GM21423 (cell line): ENCODE measurements around the gene ALDOC.

Experiments used
- ATAC-seq: cut with Tn5 transposase; IDR thresholded peaks from one replicate; pipeline ENCODE4 v1.9.1; 2021; ENCODE audit warnings: mild to moderate bottlenecking, moderate library complexity; ENCODE audit not compliant: unreplicated experiment

ALDOC gene

GRCh38 chr17:28533091-28533807 lies 43.4 kb downstream of the ALDOC start:
- no peak for ATAC-seq

- ATAC-seq, result no peak
Measured at GRCh38 chr17:28532050-28532960, 44.4 kb downstream of the ALDOC start.

GRCh38 chr17:28530926-28531325 lies 45.8 kb downstream of the ALDOC start:
- no peak for ATAC-seq

- ATAC-seq, result no peak
Measured at GRCh38 chr17:28530250-28530649, 46.4 kb downstream of the ALDOC start.

- no peak for ATAC-seq
Measured at GRCh38 chr17:28529013-28529400, 47.7 kb downstream of the ALDOC start.

- no peak for ATAC-seq
Measured at GRCh38 chr17:28528327-28529012, 48.2 kb downstream of the ALDOC start.

- ATAC-seq, result no peak
Measured at GRCh38 chr17:28527859-28528258, 48.8 kb downstream of the ALDOC start.

- no peak for ATAC-seq
Measured at GRCh38 chr17:28527181-28527681, 49.5 kb downstream of the ALDOC start.

GRCh38 chr17:28526381-28526780 lies 50.3 kb downstream of the ALDOC start:
- ATAC-seq, result no peak

GRCh38 chr17:28524476-28525424 lies 51.9 kb downstream of the ALDOC start:
- ATAC-seq, result no peak

GRCh38 chr17:28523876-28524275 lies 52.8 kb downstream of the ALDOC start:
- no peak for ATAC-seq

- no peak for ATAC-seq
Measured at GRCh38 chr17:28523186-28523585, 53.5 kb downstream of the ALDOC start.
